ENCODE data around the gene ZFYVE9. TPM values are rescaled to one million over a fixed set of nuclear protein-coding genes. Genes with fewer than 3 reads are reported as not detected.

The ZFYVE9 gene
- total RNA-seq, 1 experiment from 2014 or later, result 19.6 TPM

DNA sequence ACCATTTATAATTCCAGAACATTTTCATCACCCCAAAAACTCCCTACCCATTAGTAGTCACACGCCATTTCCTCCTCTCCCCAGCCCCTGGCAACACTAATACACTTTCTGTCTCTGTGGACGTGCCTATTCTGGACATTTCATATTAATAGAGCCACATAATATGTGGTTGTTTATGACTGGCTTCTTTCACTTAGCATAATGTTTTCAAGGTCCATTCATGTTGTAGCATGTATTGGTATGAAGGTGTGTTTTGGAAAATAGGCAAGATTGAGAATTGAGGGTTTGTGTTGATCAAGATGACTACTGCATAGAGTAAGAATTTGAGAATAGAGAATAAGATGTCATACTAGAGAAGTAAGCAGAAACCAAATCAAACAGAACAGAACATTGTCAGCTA lies 67.5 kb downstream of the ZFYVE9 start (continued):
- TF ChIP-seq AFF4 (CRISPR knock-in tag; IDR thresholded peaks at IDR 0.05; ENCODE audit: borderline replicate concordance) (no peak), SP1 (CRISPR knock-in tag; conservative IDR thresholded peaks at IDR 0.05) (no peak), NR2C2 (CRISPR knock-in tag; IDR thresholded peaks at IDR 0.05) (no peak), CBFB (CRISPR knock-in tag; IDR thresholded peaks at IDR 0.05; ENCODE audit: low read depth) (no peak)
- TF ChIP-seq, protein P1, sequence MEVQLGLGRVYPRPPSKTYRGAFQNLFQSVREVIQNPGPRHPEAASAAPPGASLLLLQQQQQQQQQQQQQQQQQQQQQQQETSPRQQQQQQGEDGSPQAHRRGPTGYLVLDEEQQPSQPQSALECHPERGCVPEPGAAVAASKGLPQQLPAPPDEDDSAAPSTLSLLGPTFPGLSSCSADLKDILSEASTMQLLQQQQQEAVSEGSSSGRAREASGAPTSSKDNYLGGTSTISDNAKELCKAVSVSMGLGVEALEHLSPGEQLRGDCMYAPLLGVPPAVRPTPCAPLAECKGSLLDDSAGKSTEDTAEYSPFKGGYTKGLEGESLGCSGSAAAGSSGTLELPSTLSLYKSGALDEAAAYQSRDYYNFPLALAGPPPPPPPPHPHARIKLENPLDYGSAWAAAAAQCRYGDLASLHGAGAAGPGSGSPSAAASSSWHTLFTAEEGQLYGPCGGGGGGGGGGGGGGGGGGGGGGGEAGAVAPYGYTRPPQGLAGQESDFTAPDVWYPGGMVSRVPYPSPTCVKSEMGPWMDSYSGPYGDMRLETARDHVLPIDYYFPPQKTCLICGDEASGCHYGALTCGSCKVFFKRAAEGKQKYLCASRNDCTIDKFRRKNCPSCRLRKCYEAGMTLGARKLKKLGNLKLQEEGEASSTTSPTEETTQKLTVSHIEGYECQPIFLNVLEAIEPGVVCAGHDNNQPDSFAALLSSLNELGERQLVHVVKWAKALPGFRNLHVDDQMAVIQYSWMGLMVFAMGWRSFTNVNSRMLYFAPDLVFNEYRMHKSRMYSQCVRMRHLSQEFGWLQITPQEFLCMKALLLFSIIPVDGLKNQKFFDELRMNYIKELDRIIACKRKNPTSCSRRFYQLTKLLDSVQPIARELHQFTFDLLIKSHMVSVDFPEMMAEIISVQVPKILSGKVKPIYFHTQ (CRISPR knock-in tag; IDR thresholded peaks at IDR 0.05), result no peak
- TF ChIP-seq, protein P2, sequence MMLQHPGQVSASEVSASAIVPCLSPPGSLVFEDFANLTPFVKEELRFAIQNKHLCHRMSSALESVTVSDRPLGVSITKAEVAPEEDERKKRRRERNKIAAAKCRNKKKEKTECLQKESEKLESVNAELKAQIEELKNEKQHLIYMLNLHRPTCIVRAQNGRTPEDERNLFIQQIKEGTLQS (CRISPR knock-in tag; conservative IDR thresholded peaks at IDR 0.05), result no peak

GRCh38 chr1:52210044-52210443 lies 68.2 kb downstream of the ZFYVE9 start:
- Mint-ChIP-seq H3K27me3 (ENCODE audit: low read depth) (no peaks in the 10 kb centered on the region), H3K4me3 (no peak overlapping the region), H3K36me3 (no peaks in the 10 kb centered on the region), H3K27ac (no peak overlapping the region), H3K4me1 (no peaks in the 10 kb centered on the region), H3K9me3 (no peaks in the 10 kb centered on the region)
- ChIA-PET POLR2A (no interaction called here), CTCF (no interaction called here)
- no peak for ATAC-seq
- DNase-seq (ENCODE audit: low spot score), result no peak
- no peak for TF ChIP-seq ESRRA (CRISPR knock-in tag; IDR thresholded peaks at IDR 0.05; ENCODE audit: borderline replicate concordance)
- TF ChIP-seq TEAD1 (CRISPR knock-in tag; IDR thresholded peaks at IDR 0.05), result no peak
- TF ChIP-seq USF2 (CRISPR knock-in tag; IDR thresholded peaks at IDR 0.05), result no peak
- TF ChIP-seq FOXP1 (CRISPR knock-in tag; IDR thresholded peaks at IDR 0.05; ENCODE audit: borderline replicate concordance), result no peak
- TF ChIP-seq ZNF512 (CRISPR knock-in tag; IDR thresholded peaks at IDR 0.05; ENCODE audit: borderline replicate concordance), result no peak
- no peak for TF ChIP-seq MYBL2 (CRISPR knock-in tag; IDR thresholded peaks at IDR 0.05)
- no peak for TF ChIP-seq NFATC4 (CRISPR knock-in tag; IDR thresholded peaks at IDR 0.05)
- TF ChIP-seq, protein P1 (CRISPR knock-in tag; IDR thresholded peaks at IDR 0.05), result no peak
- TF ChIP-seq SOX15 (CRISPR knock-in tag; IDR thresholded peaks at IDR 0.05), result no peak
- no peak for TF ChIP-seq AFF4 (CRISPR knock-in tag; IDR thresholded peaks at IDR 0.05; ENCODE audit: borderline replicate concordance)
- TF ChIP-seq, protein P3, sequence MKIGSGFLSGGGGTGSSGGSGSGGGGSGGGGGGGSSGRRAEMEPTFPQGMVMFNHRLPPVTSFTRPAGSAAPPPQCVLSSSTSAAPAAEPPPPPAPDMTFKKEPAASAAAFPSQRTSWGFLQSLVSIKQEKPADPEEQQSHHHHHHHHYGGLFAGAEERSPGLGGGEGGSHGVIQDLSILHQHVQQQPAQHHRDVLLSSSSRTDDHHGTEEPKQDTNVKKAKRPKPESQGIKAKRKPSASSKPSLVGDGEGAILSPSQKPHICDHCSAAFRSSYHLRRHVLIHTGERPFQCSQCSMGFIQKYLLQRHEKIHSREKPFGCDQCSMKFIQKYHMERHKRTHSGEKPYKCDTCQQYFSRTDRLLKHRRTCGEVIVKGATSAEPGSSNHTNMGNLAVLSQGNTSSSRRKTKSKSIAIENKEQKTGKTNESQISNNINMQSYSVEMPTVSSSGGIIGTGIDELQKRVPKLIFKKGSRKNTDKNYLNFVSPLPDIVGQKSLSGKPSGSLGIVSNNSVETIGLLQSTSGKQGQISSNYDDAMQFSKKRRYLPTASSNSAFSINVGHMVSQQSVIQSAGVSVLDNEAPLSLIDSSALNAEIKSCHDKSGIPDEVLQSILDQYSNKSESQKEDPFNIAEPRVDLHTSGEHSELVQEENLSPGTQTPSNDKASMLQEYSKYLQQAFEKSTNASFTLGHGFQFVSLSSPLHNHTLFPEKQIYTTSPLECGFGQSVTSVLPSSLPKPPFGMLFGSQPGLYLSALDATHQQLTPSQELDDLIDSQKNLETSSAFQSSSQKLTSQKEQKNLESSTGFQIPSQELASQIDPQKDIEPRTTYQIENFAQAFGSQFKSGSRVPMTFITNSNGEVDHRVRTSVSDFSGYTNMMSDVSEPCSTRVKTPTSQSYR (CRISPR knock-in tag; IDR thresholded peaks at IDR 0.05), result no peak
- TF ChIP-seq, protein P4, sequence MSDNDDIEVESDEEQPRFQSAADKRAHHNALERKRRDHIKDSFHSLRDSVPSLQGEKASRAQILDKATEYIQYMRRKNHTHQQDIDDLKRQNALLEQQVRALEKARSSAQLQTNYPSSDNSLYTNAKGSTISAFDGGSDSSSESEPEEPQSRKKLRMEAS (CRISPR knock-in tag; IDR thresholded peaks at IDR 0.05), result no peak

All from WTC11 (cell line).